Endothelial cell (in vitro differentiated cells): ENCODE measurements around the gene SPOCK1. TPM values are rescaled to one million over a fixed set of nuclear protein-coding genes. Genes with fewer than 3 reads are reported as not detected.

Experiments
- DNase-seq: peaks from one replicate; pipeline ENCODE4 v3.0.0; 2021; ENCODE audit warnings: low spot score
- H3K27ac Mint-ChIP-seq: one replicate; pipeline ENCODE4 v1.8.0; 2021; ENCODE audit warnings: mixed read lengths, inconsistent platforms; ENCODE audit not compliant: unreplicated experiment
- H3K27me3 Mint-ChIP-seq: one replicate; pipeline ENCODE4 v1.8.0; 2021; ENCODE audit warnings: mild to moderate bottlenecking, moderate library complexity, mixed read lengths, inconsistent platforms; ENCODE audit not compliant: unreplicated experiment
- H3K36me3 Mint-ChIP-seq: one replicate; pipeline ENCODE4 v1.8.0; 2021; ENCODE audit warnings: mild to moderate bottlenecking, low read depth, mixed read lengths, inconsistent platforms; ENCODE audit not compliant: unreplicated experiment
- H3K4me1 Mint-ChIP-seq: one replicate; pipeline ENCODE4 v1.8.0; 2021; ENCODE audit warnings: mild to moderate bottlenecking, mixed read lengths, inconsistent platforms; ENCODE audit not compliant: unreplicated experiment
- H3K4me3 Mint-ChIP-seq: one replicate; pipeline ENCODE4 v1.8.0; 2021; ENCODE audit warnings: mild to moderate bottlenecking, mixed read lengths, inconsistent platforms; ENCODE audit not compliant: unreplicated experiment
- H3K9me3 Mint-ChIP-seq: one replicate; pipeline ENCODE4 v1.8.0; 2021; ENCODE audit warnings: mixed read lengths, inconsistent platforms; ENCODE audit not compliant: unreplicated experiment
- CTCF ChIP-seq: fragments of 200-600 bp; sonication (generic); IDR thresholded peaks from one replicate; pipeline ENCODE4 v1.5.0; 2021; ENCODE audit warnings: antibody characterized with exemption; ENCODE audit not compliant: unreplicated experiment
- total RNA-seq: library from RNA; stranded (reverse); fragmentation: NEBNext Ultra II Directional; extraction: Animal tissue kit (Norgen Biotek cat#: 25700); gene quantifications from one replicate; pipeline ENCODE4 v1.2.1, GENCODE V29; 2021; ENCODE audit not compliant: unreplicated experiment

SPOCK1 gene
- total RNA-seq, 1 donor from 2014 or later: 8.7 TPM

GRCh38 chr5:137098238-137098637 is 400.9 kb downstream of the SPOCK1 start:
- no peak for DNase-seq
- no peak for TF ChIP-seq CTCF
- Mint-ChIP-seq H3K9me3 (no peaks in the 10 kb centered on the region), H3K27ac (no peak overlapping the region), H3K36me3 (no peaks in the 10 kb centered on the region), H3K27me3 (no peaks in the 10 kb centered on the region), H3K4me1 (no peaks in the 10 kb centered on the region), H3K4me3 (no peak overlapping the region)

DNA sequence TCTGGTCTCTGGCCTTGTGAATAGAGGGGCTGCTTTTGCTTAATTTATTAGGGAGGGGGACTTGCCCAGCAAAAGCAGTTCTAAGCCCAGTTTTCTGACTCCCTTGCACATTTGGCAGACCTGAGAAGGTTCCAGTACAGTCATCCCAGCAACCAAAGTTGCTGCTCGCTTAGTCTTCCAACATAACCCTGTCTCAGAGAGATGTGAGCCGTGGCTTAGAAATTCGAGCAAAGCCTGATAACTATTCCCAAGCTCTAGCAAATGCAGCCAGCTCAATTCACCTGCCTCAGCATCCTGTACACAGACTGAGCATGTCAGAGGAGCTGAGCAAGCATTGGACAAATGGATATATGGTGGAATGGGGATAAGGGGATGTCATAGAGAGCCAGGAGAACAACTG is 401.9 kb downstream of the SPOCK1 start:
- DNase-seq: no peak
- H3K4me1 Mint-ChIP-seq: no peaks in the 10 kb centered on the region
- TF ChIP-seq CTCF: no peak
- H3K4me3 Mint-ChIP-seq: no peak overlapping the region
- H3K27ac Mint-ChIP-seq: no peak overlapping the region
- H3K36me3 Mint-ChIP-seq: no peaks in the 10 kb centered on the region
- no peaks in the 10 kb centered on the region for H3K27me3 Mint-ChIP-seq
- no peaks in the 10 kb centered on the region for H3K9me3 Mint-ChIP-seq

- TF ChIP-seq CTCF: no peak
- Mint-ChIP-seq H3K9me3 (no peaks in the 10 kb centered on the region), H3K4me3 (no peak overlapping the region), H3K27me3 (no peaks in the 10 kb centered on the region), H3K4me1 (no peaks in the 10 kb centered on the region), H3K36me3 (no peaks in the 10 kb centered on the region), H3K27ac (no peak overlapping the region)
- DNase-seq: no peak
Measured at GRCh38 chr5:137096149-137097103, 402.7 kb downstream of the SPOCK1 start.

DNA sequence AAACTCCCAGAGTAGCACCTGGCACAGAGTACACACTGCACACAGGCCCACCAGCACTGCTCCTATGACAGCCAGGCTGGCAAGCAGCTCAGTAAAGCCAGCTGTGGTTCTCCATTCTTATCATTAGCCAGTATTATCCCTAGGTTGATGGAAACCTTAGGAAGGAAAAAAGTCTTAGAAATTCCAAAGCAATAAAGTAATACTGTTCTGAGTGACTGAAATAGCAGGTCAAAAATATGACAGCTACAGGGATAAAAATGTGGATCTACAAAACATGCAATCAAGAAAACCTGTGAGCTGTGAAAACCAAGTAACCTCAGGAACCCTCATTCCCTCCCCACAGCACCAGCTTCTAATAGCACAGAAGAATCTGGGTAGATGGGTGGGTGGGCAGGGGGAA is 403.5 kb downstream of the SPOCK1 start:
- Mint-ChIP-seq H3K4me1 (no peaks in the 10 kb centered on the region), H3K27me3 (peaks cover 2% of the 10 kb centered on the region), H3K4me3 (no peak overlapping the region), H3K9me3 (no peaks in the 10 kb centered on the region), H3K36me3 (no peaks in the 10 kb centered on the region), H3K27ac (no peak overlapping the region)
- no peak for DNase-seq
- TF ChIP-seq CTCF: no peak

- H3K4me1 Mint-ChIP-seq: no peaks in the 10 kb centered on the region
- no peak overlapping the region for H3K27ac Mint-ChIP-seq
- TF ChIP-seq CTCF: no peak
- H3K4me3 Mint-ChIP-seq: no peak overlapping the region
- peaks cover 2% of the 10 kb centered on the region for H3K27me3 Mint-ChIP-seq
- H3K9me3 Mint-ChIP-seq: no peaks in the 10 kb centered on the region
- no peak for DNase-seq
- no peaks in the 10 kb centered on the region for H3K36me3 Mint-ChIP-seq
Measured at GRCh38 chr5:137092831-137093230, 406.3 kb downstream of the SPOCK1 start.
